T47D (cell line): ENCODE results near the gene CRACDL.

Experiments
- DNase-seq, 2 experiments: peaks; one replicate each; pipeline versions ENCODE4 v3.0.0 to v3.0.0-alpha.2; 2011 to 2012; ENCODE audit warnings: low read depth in 1 of 2, low spot score in 1 of 2
- JUND ChIP-seq: IDR thresholded peaks from 2 replicates; pipeline ENCODE4 v1.6.1; 2012; ENCODE audit warnings: low read depth
- in situ Hi-C: cut with HindIII; loops from 2 replicates; pipeline ENCODE4 v1.10.0; 2016; ENCODE audit warnings: low sequenced_read_pairs, low pct_unique_long_range_greater_than_20kb

CRACDL gene

DNA sequence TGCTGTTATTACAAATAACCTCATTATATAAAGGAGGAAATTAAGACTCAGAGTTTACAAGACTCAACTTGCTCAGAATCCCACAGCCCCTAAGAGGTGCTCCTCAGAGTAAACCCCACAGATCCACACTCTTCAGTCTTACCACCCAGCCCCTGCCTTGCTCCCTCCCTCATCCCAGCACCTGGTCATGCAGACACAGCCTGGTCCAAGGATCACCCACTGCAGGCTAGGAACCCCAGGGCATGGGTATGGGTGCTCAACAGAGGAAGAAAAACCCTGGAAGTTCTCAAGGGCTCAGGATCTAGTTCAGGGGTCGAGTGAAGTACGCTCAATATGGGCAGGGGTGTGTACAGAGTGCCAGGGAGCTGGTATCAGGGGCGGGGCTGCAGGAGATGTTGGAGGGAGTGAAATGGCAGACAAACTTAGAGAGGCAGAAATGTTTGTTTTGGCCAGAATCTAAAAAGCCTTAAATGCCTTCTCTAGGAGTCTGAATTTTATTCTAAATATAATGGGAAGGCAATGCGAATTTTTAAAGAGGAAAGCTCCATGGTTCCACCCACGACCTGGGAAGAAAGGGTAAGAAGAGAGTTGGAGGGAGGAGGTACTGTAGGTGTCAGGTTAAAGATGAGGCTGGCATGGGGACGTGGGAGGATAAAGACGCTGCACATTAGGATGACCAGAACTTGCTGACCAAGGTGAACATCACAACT is 126.0 kb downstream of the CRACDL start:
- no peak for TF ChIP-seq JUND
- in situ Hi-C loops = no loop called here
- DNase-seq = no peak

DNA sequence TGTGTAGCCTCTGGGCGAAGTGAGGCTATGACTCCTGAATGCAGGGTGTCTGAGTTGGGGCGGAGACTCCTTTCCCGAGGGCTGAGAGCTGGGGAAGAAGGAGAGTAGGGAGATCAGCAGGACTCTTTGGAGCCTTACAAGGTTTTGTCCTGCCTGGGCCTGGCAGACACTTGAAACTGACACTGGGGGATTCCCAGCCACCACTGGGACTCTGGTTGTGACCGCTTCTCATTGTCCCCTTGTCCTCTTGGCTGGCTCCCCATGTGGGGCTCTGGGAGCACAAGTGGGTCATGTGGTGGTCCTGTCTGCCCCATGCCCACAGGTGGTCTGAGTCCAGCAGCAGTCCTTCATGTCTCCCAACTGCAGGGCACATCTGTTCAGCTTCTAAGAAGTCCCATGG is 126.9 kb downstream of the CRACDL start:
- TF ChIP-seq JUND = no peak
- in situ Hi-C loops = no loop called here
- no peak for DNase-seq

- in situ Hi-C loops = no loop called here
- TF ChIP-seq JUND = no peak
- DNase-seq = no peak
These were observed 127.5 kb downstream of the CRACDL start for GRCh38 chr2:98808546-98808945.

- TF ChIP-seq JUND = no peak
- in situ Hi-C loops = no loop called here
- DNase-seq = no peak
These were observed 128.1 kb downstream of the CRACDL start for GRCh38 chr2:98807929-98808328.

GRCh38 chr2:98807221-98807620 is 128.8 kb downstream of the CRACDL start:
- DNase-seq = no peak
- no peak for TF ChIP-seq JUND
- in situ Hi-C loops = no loop called here

DNA sequence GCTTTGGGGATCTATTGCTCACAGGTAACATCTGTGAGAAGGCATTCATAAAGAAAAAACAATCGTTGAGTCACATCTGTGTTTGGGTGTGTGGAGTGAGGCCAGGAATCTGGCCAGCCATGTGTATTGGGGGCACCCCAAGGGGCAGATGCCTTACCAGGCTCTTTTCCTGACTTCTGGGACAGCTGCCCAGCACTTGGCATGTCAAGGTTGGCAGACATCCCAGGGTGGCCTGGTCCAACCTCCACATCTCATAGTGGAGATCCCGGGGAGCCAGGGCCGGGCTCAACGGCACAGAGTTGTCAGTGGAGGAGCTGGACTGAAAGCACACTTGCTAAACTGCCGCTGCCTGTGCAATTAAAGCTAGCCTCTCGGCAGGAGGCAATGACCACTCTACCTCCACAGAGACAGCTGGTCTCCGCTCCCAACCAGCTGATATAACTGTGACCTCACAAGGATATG is 129.8 kb downstream of the CRACDL start:
- no peak for TF ChIP-seq JUND
- DNase-seq = no peak
- in situ Hi-C loops = no loop called here

DNA sequence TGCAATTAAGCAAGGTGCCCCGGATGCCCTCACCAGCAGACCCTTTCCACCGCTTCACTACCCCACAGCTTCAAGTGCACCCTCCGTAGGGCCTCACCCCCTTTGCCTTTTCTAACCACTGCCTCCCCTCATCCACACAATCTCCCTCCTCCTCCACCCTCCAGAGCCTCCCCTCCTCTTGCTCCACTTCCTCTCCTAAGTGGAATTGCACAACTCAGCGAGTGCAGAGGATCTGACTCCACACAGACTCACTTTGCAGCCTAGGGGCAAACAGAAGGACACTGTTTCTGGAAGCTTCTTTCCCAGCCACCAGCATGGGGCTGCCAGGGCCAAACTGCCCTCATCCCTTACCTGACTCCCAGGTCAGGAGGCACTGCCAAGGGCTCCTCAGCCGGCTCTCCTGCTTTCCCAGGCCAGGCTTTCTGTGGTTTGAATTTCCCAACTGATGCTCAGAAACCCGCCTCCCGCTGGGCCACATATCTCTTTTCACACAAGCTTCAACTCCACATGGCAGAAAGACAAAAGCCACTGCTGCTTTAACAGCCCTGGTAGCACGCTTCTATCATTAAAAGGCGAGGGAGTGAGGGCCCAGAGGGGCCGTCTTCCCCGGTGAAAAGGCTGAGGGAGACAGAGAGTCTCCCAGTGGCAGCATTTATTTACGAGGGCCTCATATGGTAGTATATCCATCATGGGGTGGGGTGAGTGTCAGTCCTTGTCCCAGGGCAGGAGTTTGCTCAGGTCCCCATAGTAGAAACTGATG is 130.4 kb downstream of the CRACDL start:
- in situ Hi-C loops = no loop called here
- DNase-seq = peak in 1 of 2 experiments; percentile 29
- no peak for TF ChIP-seq JUND

- TF ChIP-seq JUND = no peak
- in situ Hi-C loops = no loop called here
- no peak for DNase-seq
These were observed 131.3 kb downstream of the CRACDL start for GRCh38 chr2:98804736-98805135.

DNA sequence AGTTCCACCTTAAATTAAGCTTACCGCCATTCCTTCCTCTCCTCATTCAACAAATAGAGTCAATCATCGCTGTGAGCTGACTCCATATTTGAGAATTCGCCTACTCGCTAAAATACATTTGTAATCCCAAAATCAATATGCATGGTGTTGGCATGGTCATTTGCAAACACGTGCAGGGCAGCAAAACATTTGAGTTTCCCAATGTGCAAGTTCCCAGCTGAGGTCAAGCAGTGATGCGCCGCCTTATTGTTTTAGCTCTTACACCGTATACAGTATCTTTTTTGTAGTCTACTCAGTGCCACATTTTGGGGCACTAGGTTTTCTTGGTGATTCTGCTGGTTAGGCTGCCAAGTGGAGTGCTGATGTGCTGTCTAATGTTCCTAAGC is 131.8 kb downstream of the CRACDL start:
- no peak for DNase-seq
- in situ Hi-C loops = no loop called here

DNA sequence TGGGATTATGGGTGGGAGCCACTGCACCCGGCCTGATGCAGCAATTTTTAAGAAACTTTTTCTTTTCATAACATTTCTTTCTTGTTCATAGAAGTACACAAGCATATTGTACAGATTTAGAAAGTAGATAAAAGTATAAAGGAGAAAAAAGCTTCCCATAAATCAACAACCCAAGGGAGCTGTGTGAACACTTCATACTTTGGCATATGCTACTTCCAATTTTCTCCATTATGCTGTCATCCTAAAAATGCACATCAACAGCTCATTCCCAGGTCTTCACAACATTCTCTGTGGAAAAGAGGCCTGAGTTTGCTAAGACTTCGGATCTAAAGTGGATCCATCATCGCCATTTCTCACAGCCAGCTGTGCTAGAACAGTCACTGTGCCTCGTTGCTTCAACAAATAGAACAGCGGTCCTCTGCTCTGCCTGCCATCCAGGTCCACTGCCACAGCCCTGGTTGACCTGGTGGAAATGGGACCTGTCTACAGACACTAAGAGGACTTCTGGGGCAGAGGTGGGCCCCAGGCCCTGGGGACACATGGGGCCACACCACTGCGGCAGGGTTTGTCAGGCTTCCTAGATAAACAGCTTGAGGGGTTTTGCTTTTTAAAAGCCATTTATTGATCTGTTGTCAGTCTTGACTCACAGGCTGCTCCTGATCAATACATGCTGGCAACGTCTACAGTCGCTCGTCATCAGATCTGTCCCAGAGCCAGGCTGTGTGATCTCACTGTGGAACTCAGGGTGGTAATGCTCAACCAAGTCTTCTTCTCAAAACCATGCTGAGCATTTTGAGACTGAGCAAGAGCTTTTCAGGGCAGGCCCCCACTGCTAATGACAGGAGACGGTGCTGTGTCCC is 132.4 kb downstream of the CRACDL start:
- DNase-seq = no peak
- in situ Hi-C loops = no loop called here
- TF ChIP-seq JUND = no peak

More for the DNA sequence above, 131.8 kb downstream of the CRACDL start:
- no peak for TF ChIP-seq JUND

DNA sequence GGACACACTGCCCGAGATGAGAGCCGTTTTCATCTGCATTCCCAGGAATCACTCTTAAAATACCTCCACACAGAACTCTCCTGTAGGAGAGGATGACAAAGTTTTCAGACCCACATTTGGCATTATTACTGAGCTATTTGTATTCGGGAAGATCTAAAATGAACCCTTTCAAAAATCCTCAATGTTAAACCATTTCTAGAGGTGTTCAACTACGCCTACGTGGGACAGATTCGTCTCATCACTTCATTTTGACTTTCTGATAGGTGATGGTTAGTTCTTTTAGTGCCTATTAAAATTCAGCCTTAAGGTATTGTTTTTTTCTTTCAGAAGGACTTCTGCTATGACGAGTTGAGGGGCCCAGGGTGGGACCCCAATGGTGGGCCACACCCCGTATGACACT is 133.7 kb downstream of the CRACDL start:
- TF ChIP-seq JUND = no peak
- in situ Hi-C loops = no loop called here
- DNase-seq = no peak

DNA sequence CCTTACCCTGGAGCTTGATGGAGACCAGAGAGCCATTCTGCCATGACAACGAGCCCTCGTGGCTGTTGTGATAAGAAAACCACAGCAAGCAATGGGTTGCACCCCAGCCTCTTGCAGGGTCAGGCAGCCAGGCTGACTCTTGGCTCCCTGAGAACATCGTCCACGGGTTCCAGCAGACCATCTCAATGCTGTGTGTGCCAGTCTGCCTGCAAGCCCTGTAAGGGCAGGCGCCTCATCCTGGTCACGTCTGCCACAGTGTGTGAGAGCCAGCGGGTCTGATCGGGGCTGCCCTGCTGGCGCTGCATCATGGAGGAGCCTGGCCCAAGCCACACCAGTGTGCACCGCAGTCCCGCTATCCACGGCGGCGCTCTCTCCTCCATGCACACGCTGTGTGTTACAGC is 134.1 kb downstream of the CRACDL start:
- DNase-seq = no peak
- no peak for TF ChIP-seq JUND
- in situ Hi-C loops = no loop called here

- TF ChIP-seq JUND = no peak
- no peak for DNase-seq
- in situ Hi-C loops = no loop called here
These were observed 134.7 kb downstream of the CRACDL start for GRCh38 chr2:98801286-98801685.
